HCT116 (cell line): ENCODE data around the gene SMARCA4. TPM values are rescaled to one million over a fixed set of nuclear protein-coding genes. Genes with fewer than 3 reads are reported as not detected.

Source experiments
- ATAC-seq: fragments of 200-7000 bp; cut with Tn5 transposase; 2 replicates; pipeline ENCODE4 v1.9.1; 2020; ENCODE audit warnings: mild to moderate bottlenecking, moderate library complexity
- BruUV-seq: library from RNA; stranded (reverse); fragments of 400-500 nt; replicated peaks from 2 replicates; lab custom pipeline; 2021; lab: Mats Ljungman, UMichigan
- CTCF ChIA-PET: fragments of 300-600 bp; sonication (Branson Sonifier 250); formaldehyde crosslinking; loops from one replicate; lab custom pipeline; 2021; ENCODE audit warnings: antibody characterized with exemption; lab: Charles Lee
- POLR2A ChIA-PET: fragments of 300-600, 350-600 bp; sonication (Branson Sonifier 250); formaldehyde crosslinking; loops from one replicate; lab custom pipeline; 2021; ENCODE audit warnings: antibody characterized with exemption; lab: Charles Lee
- RAD21 ChIA-PET, 2 experiments: fragments of 300-600 bp; sonication (Branson Sonifier 250); formaldehyde crosslinking; loops; one replicate each; lab custom pipeline; 2023; ENCODE audit warnings: low total read pairs in 2 of 2; ENCODE audit not compliant: uncharacterized antibody in 2 of 2, unreplicated experiment in 2 of 2, low non-redundant PET in 1 of 2; lab: Charles Lee
- DNase-seq: peaks from one replicate; pipeline ENCODE4 v3.0.0-alpha.2; 2010; ENCODE audit warnings: low read depth, low spot score
- H2AFZ ChIP-seq: fragments of 200-600 bp; shearing (Covaris generic), sonication (generic); 2 replicates; pipeline ENCODE4 v1.6.1; 2017; ENCODE audit warnings: low read depth, mixed run types, mixed read lengths, antibody characterized with exemption, low read length; ENCODE audit not compliant: poor library complexity, severe bottlenecking
- H3K27ac ChIP-seq: 2 replicates; pipeline ENCODE4 v1.5.1; 2012; ENCODE audit warnings: low read depth, low read length
- H3K27me3 ChIP-seq: fragments of 200-600 bp; sonication (generic); 2 replicates; pipeline ENCODE4 v1.6.1; 2016; ENCODE audit warnings: mixed run types, low read length, mixed read lengths; ENCODE audit not compliant: insufficient read depth
- H3K36me3 ChIP-seq, 2 experiments: fragments of 200-500 bp in 1 of 2; fragments of 200-600 bp in 1 of 2; sonication (Bioruptor generic) in 1 of 2; sonication (generic) in 1 of 2; 2 replicates each; pipeline versions ENCODE4 v1.5.1 to v1.6.1; 2014 to 2016; ENCODE audit warnings: low read length in 2 of 2, inconsistent platforms in 1 of 2, mixed read lengths in 1 of 2, mixed run types in 1 of 2; ENCODE audit not compliant: insufficient read depth in 2 of 2, control insufficient read depth in 1 of 2
- H3K4me1 ChIP-seq, 2 experiments: fragments of 200-600 bp in 1 of 2; sonication (generic) in 1 of 2; 2 replicates each; pipeline versions ENCODE4 v1.5.1 to v1.6.1; 2012 to 2017; ENCODE audit warnings: low read length in 2 of 2, inconsistent platforms in 1 of 2, mild to moderate bottlenecking in 1 of 2, mixed read lengths in 1 of 2, mixed run types in 1 of 2, moderate library complexity in 1 of 2; ENCODE audit not compliant: insufficient read depth in 2 of 2, control insufficient read depth in 1 of 2
- H3K4me2 ChIP-seq: fragments of 200-600 bp; sonication (generic); 2 replicates; pipeline ENCODE4 v1.6.1; 2017; ENCODE audit warnings: mixed run types, low read length, mixed read lengths
- H3K4me3 ChIP-seq, 2 experiments: fragments of 200-600 bp in 1 of 2; sonication (generic) in 1 of 2; replicated peaks in 1 of 2; 2 replicates each; pipeline ENCODE4 v1.5.1; 2011 to 2016; ENCODE audit warnings: low read length in 2 of 2, control low read depth in 1 of 2, low read depth in 1 of 2, mild to moderate bottlenecking in 1 of 2, mixed read lengths in 1 of 2, mixed run types in 1 of 2
- H3K79me2 ChIP-seq: fragments of 200-600 bp; sonication (generic); 2 replicates; pipeline ENCODE4 v1.6.1; 2017; ENCODE audit warnings: mild to moderate bottlenecking, mixed run types, low read length, moderate library complexity, mixed read lengths; ENCODE audit not compliant: insufficient read depth
- H3K9ac ChIP-seq: fragments of 200-600 bp; sonication (generic); 2 replicates; pipeline ENCODE4 v1.6.1; 2016; ENCODE audit warnings: low read length, mixed read lengths
- H3K9me2 ChIP-seq: fragments of 200-600 bp; sonication (generic), shearing (Covaris generic); 2 replicates; pipeline ENCODE4 v1.6.1; 2017; ENCODE audit warnings: mixed run types, mild to moderate bottlenecking, moderate library complexity; ENCODE audit not compliant: insufficient read depth
- H3K9me3 ChIP-seq, 2 experiments: fragments of 200-500 bp in 1 of 2; fragments of 200-600 bp in 1 of 2; sonication (Bioruptor generic) in 1 of 2; sonication (generic) in 1 of 2; 2 replicates each; pipeline ENCODE4 v1.6.1; 2014 to 2017; ENCODE audit warnings: low read length in 2 of 2, mixed read lengths in 2 of 2, inconsistent platforms in 1 of 2, low read depth in 1 of 2, mild to moderate bottlenecking in 1 of 2, mixed run types in 1 of 2, moderate library complexity in 1 of 2; ENCODE audit not compliant: control insufficient read depth in 1 of 2, insufficient read depth in 1 of 2
- H4K20me1 ChIP-seq: fragments of 200-600 bp; sonication (generic), shearing (Covaris generic); 2 replicates; pipeline ENCODE4 v1.6.1; 2017; ENCODE audit warnings: mixed run types, mild to moderate bottlenecking, moderate library complexity; ENCODE audit not compliant: insufficient read depth
- FOSL1 ChIP-seq: IDR thresholded peaks from 2 replicates; pipeline ENCODE4 v1.6.1; 2012; ENCODE audit warnings: low read depth
- JUND ChIP-seq: IDR thresholded peaks from 2 replicates; pipeline ENCODE4 v1.6.1; 2012
- POLR2AphosphoS5 ChIP-seq: IDR thresholded peaks from 2 replicates; pipeline ENCODE4 v1.6.1; 2011; ENCODE audit warnings: mild to moderate bottlenecking, low read depth, low read length, moderate library complexity
- SIN3A ChIP-seq: IDR thresholded peaks from 2 replicates; pipeline ENCODE4 v1.6.1; 2012; ENCODE audit warnings: low read depth
- SP1 ChIP-seq: IDR thresholded peaks from 2 replicates; pipeline ENCODE4 v1.6.1; 2012; ENCODE audit warnings: low read depth
- ZNF274 ChIP-seq: fragments of 200-500 bp; sonication (Bioruptor generic); IDR thresholded peaks from 2 replicates; pipeline ENCODE4 v1.6.1; 2014; ENCODE audit warnings: mild to moderate bottlenecking, low read depth, low read length, inconsistent platforms
- intact Hi-C: fragments of 100-400 bp; cut with micrococcal nuclease; formaldehyde crosslinking; loops from 2 replicates; pipeline ENCODE4 v1.10.0; 2022
- total RNA-seq: library from RNA; stranded (reverse); gene quantifications from one replicate; pipeline ENCODE4 v1.2.1, GENCODE V29; 2021; ENCODE audit not compliant: unreplicated experiment
- TF ChIP-seq, protein P1 (sequence below): IDR thresholded peaks from 2 replicates; pipeline ENCODE4 v1.6.1; 2011; ENCODE audit warnings: mild to moderate bottlenecking, low read length, moderate library complexity; ENCODE audit not compliant: insufficient replicate concordance; ENCODE audit errors: extremely low read depth
- TF ChIP-seq, protein P2 (sequence below), 3 experiments: fragments of 200-600 bp in 1 of 3; sonication (generic) in 1 of 3; IDR thresholded peaks in 2 of 3; conservative IDR thresholded peaks in 1 of 3; 2 replicates each; pipeline ENCODE4 v1.5.1; 2012 to 2017; ENCODE audit warnings: low read depth in 2 of 3, low read length in 2 of 3, antibody characterized with exemption in 1 of 3, borderline replicate concordance in 1 of 3, control low read depth in 1 of 3, mild to moderate bottlenecking in 1 of 3, mixed read lengths in 1 of 3, mixed run types in 1 of 3, moderate library complexity in 1 of 3; ENCODE audit not compliant: insufficient read depth in 1 of 3
- TF ChIP-seq, protein P3 (sequence below): IDR thresholded peaks from 2 replicates; pipeline ENCODE4 v1.6.1; 2012; ENCODE audit warnings: low read depth
- TF ChIP-seq, protein P4 (sequence below): IDR thresholded peaks from 2 replicates; pipeline ENCODE4 v1.6.1; 2012

Gene SMARCA4
- total RNA-seq, 1 experiment from 2014 or later, result 116 TPM

DNA sequence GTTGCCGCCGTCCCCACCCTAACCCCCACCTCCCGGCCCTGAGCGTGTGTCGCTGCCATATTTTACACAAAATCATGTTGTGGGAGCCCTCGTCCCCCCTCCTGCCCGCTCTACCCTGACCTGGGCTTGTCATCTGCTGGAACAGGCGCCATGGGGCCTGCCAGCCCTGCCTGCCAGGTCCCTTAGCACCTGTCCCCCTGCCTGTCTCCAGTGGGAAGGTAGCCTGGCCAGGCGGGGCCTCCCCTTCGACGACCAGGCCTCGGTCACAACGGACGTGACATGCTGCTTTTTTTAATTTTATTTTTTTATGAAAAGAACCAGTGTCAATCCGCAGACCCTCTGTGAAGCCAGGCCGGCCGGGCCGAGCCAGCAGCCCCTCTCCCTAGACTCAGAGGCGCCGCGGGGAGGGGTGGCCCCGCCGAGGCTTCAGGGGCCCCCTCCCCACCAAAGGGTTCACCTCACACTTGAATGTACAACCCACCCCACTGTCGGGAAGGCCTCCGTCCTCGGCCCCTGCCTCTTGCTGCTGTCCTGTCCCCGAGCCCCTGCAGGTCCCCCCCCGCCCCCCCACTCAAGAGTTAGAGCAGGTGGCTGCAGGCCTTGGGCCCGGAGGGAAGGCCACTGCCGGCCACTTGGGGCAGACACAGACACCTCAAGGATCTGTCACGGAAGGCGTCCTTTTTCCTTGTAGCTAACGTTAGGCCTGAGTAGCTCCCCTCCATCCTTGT, 38.8 kb upstream of the SMARCA4 start:
- H3K9me2 ChIP-seq, result no peaks in the 10 kb centered on the region
- no peak for DNase-seq
- ChIA-PET RAD21 (no interaction called here), POLR2A (no interaction called here), CTCF (interaction anchor here (0.5 to 0.8 kb wide), 2 partner anchors 15 to 20 kb away, joined by 3 to 4 read pairs; no protein-coding TSS in a partner anchor)
- no peaks in the 10 kb centered on the region for H3K9me3 ChIP-seq
- no peak overlapping the region for H3K4me2 ChIP-seq
- no peaks in the 10 kb centered on the region for H3K27me3 ChIP-seq
- intact Hi-C loops, result no loop called here
- no peak overlapping the region for H2AFZ ChIP-seq
- H4K20me1 ChIP-seq, result no peaks in the 10 kb centered on the region
- H3K4me1 ChIP-seq, result no peaks in the 10 kb centered on the region
- peaks cover 15 to 26% of the 10 kb centered on the region in 2 experiments for H3K36me3 ChIP-seq
- ATAC-seq, result peak; percentile 28; the same call in 1 of the 2 replicates
- H3K9ac ChIP-seq, result no peak overlapping the region
- peaks cover under 1% of the 10 kb centered on the region; the same call in 1 of the 2 replicates for H3K79me2 ChIP-seq
- no peak overlapping the region for H3K27ac ChIP-seq
- no peak for TF ChIP-seq SP1
- TF ChIP-seq SIN3A, result 0 out of 2 replicates have a peak, but pooled peaks have one; percentile 19
- BruUV-seq, result TSS peak; percentile 35
- no peak overlapping the region for H3K4me3 ChIP-seq

DNA sequence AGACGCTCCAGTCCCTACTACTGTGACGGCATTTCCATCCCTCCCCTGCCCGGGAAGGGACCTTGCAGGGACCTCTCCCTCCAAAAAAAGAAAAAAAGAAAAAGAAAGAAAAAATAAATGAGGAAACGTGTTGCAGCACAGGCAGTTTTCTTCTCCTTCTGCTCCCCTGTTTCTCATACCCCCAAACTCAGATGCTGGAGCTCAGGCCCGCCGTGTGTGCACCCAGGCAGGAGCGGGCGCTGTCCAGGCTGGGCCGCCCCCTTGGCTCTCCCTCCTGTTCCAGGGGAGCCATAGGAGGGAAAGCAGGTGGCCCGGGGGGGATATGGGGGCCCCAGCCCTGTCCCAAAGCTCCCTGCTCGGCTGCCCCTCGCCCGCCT, 38.2 kb upstream of the SMARCA4 start:
- DNase-seq, result no peak
- H3K36me3 ChIP-seq, result peaks cover 15 to 24% of the 10 kb centered on the region in 2 experiments
- POLR2A ChIA-PET, result no interaction called here
- peaks cover 5% of the 10 kb centered on the region in 2 experiments for H3K4me1 ChIP-seq
- H3K27ac ChIP-seq, result no peak overlapping the region
- H3K9me3 ChIP-seq, result no peaks in the 10 kb centered on the region
- no peak overlapping the region for H3K9ac ChIP-seq
- H4K20me1 ChIP-seq, result no peaks in the 10 kb centered on the region
- intact Hi-C loops, result no loop called here
- no peak overlapping the region for H3K4me3 ChIP-seq
- H2AFZ ChIP-seq, result no peak overlapping the region
- CTCF ChIA-PET, result interaction anchor here (0.5 to 0.8 kb wide), 2 partner anchors 14 to 19 kb away, joined by 3 to 4 read pairs; no protein-coding TSS in a partner anchor
- H3K79me2 ChIP-seq, result peaks cover 6% of the 10 kb centered on the region; the same call in 1 of the 2 replicates
- no peak overlapping the region for H3K4me2 ChIP-seq
- ATAC-seq, result no peak
- no peaks in the 10 kb centered on the region for H3K9me2 ChIP-seq
- no peaks in the 10 kb centered on the region for H3K27me3 ChIP-seq
- no TSS peak for BruUV-seq
- RAD21 ChIA-PET, result no interaction called here
- TF ChIP-seq POLR2AphosphoS5 (no peak), FOSL1 (no peak), ZNF274 (no peak), JUND (no peak)
- TF ChIP-seq, protein P1, sequence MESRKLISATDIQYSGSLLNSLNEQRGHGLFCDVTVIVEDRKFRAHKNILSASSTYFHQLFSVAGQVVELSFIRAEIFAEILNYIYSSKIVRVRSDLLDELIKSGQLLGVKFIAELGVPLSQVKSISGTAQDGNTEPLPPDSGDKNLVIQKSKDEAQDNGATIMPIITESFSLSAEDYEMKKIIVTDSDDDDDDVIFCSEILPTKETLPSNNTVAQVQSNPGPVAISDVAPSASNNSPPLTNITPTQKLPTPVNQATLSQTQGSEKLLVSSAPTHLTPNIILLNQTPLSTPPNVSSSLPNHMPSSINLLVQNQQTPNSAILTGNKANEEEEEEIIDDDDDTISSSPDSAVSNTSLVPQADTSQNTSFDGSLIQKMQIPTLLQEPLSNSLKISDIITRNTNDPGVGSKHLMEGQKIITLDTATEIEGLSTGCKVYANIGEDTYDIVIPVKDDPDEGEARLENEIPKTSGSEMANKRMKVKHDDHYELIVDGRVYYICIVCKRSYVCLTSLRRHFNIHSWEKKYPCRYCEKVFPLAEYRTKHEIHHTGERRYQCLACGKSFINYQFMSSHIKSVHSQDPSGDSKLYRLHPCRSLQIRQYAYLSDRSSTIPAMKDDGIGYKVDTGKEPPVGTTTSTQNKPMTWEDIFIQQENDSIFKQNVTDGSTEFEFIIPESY, result no peak
- TF ChIP-seq, protein P2, sequence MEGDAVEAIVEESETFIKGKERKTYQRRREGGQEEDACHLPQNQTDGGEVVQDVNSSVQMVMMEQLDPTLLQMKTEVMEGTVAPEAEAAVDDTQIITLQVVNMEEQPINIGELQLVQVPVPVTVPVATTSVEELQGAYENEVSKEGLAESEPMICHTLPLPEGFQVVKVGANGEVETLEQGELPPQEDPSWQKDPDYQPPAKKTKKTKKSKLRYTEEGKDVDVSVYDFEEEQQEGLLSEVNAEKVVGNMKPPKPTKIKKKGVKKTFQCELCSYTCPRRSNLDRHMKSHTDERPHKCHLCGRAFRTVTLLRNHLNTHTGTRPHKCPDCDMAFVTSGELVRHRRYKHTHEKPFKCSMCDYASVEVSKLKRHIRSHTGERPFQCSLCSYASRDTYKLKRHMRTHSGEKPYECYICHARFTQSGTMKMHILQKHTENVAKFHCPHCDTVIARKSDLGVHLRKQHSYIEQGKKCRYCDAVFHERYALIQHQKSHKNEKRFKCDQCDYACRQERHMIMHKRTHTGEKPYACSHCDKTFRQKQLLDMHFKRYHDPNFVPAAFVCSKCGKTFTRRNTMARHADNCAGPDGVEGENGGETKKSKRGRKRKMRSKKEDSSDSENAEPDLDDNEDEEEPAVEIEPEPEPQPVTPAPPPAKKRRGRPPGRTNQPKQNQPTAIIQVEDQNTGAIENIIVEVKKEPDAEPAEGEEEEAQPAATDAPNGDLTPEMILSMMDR (IDR thresholded peaks at IDR 0.05 in 2 of 3, conservative IDR thresholded peaks at IDR 0.05 in 1 of 3; ENCODE audit: borderline replicate concordance in 1 of 3, insufficient read depth in 1 of 3, low read depth in 2 of 3, low read length in 2 of 3), result no peak
- TF ChIP-seq, protein P3, sequence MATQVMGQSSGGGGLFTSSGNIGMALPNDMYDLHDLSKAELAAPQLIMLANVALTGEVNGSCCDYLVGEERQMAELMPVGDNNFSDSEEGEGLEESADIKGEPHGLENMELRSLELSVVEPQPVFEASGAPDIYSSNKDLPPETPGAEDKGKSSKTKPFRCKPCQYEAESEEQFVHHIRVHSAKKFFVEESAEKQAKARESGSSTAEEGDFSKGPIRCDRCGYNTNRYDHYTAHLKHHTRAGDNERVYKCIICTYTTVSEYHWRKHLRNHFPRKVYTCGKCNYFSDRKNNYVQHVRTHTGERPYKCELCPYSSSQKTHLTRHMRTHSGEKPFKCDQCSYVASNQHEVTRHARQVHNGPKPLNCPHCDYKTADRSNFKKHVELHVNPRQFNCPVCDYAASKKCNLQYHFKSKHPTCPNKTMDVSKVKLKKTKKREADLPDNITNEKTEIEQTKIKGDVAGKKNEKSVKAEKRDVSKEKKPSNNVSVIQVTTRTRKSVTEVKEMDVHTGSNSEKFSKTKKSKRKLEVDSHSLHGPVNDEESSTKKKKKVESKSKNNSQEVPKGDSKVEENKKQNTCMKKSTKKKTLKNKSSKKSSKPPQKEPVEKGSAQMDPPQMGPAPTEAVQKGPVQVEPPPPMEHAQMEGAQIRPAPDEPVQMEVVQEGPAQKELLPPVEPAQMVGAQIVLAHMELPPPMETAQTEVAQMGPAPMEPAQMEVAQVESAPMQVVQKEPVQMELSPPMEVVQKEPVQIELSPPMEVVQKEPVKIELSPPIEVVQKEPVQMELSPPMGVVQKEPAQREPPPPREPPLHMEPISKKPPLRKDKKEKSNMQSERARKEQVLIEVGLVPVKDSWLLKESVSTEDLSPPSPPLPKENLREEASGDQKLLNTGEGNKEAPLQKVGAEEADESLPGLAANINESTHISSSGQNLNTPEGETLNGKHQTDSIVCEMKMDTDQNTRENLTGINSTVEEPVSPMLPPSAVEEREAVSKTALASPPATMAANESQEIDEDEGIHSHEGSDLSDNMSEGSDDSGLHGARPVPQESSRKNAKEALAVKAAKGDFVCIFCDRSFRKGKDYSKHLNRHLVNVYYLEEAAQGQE, result no peak
- TF ChIP-seq, protein P4, sequence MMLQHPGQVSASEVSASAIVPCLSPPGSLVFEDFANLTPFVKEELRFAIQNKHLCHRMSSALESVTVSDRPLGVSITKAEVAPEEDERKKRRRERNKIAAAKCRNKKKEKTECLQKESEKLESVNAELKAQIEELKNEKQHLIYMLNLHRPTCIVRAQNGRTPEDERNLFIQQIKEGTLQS, result no peak
